C4-2B (cell line): ENCODE measurements around the gene GPR137B.

Source experiments
- CTCF ChIP-seq: fragments of 450-650 bp; conservative IDR thresholded peaks from 2 replicates; pipeline ENCODE4 v1.5.1; 2017; ENCODE audit warnings: mild to moderate bottlenecking
- ZFX ChIP-seq: fragments of 450-650 bp; IDR thresholded peaks from 2 replicates; pipeline ENCODE4 v1.6.1; 2017

- TF ChIP-seq CTCF (no peak), ZFX (no peak)
These were observed 71.2 kb downstream of the GPR137B start for GRCh38 chr1:236213534-236213933.
